LNCAP (cell line): Measurements from ENCODE around the gene CEP85.

Source experiments
- TF ChIP-seq, protein P1 (sequence below): fragments of 450-650 bp; IDR thresholded peaks from 2 replicates; pipeline ENCODE4 v1.5.1; 2017; ENCODE audit warnings: mild to moderate bottlenecking

CEP85 gene

DNA sequence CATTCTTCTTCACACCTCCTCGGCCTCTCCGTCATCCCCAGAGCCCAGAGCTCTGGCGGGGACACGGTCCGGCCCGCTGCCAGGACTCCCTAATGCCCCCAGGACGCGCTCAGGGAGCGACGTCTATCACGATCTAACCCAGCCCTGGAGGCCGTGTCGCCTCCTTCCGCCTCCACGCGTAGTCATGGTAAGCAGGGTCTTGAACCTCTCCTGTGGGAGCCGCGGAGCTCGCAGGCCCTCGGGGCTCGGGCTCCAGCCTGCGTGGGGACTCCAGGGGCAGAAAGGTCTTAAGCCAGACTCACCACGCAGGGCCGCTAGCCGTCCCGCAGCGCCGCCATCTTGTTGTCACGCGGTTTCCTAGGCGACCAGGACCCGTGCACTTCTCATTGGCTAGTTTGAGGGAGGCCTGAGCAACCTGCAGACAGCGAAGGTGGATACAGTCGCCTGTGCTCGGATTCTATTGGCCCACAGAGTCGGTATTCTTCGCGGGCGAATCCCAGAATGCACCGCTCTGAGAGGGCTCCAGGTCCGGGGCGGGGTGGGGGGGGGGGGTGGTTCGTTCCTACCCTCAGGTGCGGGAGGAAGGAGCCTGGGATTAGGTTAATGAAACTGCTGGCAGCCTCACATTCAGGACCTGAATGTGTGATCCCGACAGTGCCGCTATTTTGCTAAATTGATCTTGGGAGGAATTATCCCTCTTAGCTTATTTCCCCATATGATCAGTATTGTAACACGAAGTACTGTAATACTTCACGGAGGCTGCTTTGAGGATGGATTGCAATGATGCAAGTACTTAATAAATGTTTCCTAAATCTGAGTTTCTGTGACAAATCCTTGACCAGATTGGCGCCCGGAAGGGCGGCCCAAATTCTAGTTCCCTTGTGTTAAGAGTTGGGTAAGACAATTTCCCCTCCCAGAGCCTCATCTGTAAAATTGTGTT, 72.6 kb downstream of the CEP85 start, which contains the start of gene UBXN11:
TSS of gene UBXN11 (minus strand) at position 347 of the 940 bp plus-strand sequence. CDS start 3,753 bp downstream, outside the sequence.
- TF ChIP-seq, protein P1, sequence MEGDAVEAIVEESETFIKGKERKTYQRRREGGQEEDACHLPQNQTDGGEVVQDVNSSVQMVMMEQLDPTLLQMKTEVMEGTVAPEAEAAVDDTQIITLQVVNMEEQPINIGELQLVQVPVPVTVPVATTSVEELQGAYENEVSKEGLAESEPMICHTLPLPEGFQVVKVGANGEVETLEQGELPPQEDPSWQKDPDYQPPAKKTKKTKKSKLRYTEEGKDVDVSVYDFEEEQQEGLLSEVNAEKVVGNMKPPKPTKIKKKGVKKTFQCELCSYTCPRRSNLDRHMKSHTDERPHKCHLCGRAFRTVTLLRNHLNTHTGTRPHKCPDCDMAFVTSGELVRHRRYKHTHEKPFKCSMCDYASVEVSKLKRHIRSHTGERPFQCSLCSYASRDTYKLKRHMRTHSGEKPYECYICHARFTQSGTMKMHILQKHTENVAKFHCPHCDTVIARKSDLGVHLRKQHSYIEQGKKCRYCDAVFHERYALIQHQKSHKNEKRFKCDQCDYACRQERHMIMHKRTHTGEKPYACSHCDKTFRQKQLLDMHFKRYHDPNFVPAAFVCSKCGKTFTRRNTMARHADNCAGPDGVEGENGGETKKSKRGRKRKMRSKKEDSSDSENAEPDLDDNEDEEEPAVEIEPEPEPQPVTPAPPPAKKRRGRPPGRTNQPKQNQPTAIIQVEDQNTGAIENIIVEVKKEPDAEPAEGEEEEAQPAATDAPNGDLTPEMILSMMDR, result no peak

- TF ChIP-seq, protein P1, result no peak
Observed at GRCh38 chr1:26307363-26307781, 73.4 kb downstream of the CEP85 start.

GRCh38 chr1:26314501-26314900, 80.5 kb downstream of the CEP85 start:
- TF ChIP-seq, protein P1, result no peak

DNA sequence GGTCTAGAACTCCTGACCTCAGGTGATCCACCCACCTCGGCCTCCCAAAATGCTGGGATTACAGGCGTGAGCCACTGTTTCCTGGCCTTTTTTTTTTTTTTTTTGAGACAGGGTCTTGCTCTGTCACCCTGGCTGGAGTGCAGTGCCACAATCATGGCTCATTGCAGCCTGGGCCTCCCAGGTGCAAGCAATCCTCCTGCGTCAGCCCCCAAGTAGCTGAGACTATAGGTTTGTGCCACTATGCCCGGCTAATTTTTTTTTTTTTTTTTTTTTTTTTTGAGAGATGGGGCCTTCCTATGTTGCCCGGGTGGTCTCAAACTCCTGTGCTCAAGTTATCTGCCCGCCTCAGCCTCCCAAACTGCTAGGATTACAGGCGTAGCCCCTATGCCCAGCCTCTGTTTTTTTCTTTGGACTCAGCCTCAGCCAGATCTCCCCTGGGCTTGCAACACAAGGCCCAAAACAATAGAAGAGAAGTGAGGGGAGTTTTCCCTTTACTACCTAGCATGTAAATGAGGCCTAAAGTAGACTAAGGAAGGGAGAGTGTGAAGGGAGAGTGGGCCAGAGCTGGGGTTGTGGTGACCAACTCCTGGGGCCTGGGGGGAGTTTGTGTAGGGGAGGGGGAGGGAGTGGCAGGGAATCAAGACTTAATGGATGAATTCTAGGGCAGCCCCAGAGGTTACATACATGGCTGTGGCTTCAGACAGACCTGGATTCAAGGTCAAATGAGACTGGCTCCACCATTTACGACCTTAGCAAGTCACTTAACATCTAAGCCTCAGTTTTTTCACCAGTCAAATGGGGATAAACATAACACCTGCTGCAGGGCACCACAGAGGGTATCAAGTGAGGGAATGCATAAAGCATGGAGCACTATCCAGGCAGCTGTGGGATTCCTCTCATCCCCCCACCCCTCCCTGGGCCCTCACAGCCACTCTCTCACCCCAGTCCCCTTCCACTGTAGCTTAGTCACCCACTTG, 82.2 kb downstream of the CEP85 start:
- TF ChIP-seq, protein P1, result no peak

DNA sequence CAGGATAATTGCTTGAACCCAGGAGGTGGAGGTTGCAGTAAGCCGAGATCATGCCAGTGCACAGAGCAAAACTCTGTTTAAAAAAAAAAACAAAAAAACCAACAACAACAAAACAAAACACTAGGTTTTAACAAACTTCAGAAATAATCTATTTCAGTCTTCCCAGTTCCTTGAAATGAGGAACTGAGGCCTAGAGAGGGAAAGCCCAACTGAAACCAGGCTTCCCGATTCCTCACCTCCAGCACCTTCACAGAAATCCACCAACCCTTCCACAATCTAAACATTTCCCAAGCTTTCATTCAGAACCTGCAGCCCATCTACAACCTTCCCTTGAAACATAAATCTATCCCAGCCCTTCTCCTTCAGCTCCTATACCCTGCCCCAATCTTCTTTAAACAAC, 83.1 kb downstream of the CEP85 start:
- TF ChIP-seq, protein P1, result no peak

GRCh38 chr1:26317612-26318337, 83.8 kb downstream of the CEP85 start, which contains the start of gene CD52:
CD52 (plus strand) TSS chr1:26317958; CDS start chr1:26318018, 60 bp downstream.
- TF ChIP-seq, protein P1, result no peak
